Spleen (tissue), 7 donors: ENCODE data around the gene PARD3B.

Source experiments
- CTCF ChIP-seq, 11 experiments: fragments of 200-600 bp in 7 of 11; fragments of 450-650 bp in 4 of 11; sonication (generic) in 4 of 11; IDR thresholded peaks in 8 of 11; conservative IDR thresholded peaks in 3 of 11; 1 replicate in 7 of 11; 2 replicates in 4 of 11; pipeline versions ENCODE4 v1.4.0 to v1.8.0; 2016 to 2021; ENCODE audit warnings: antibody characterized with exemption in 11 of 11, inconsistent platforms in 4 of 11, mild to moderate bottlenecking in 1 of 11
- POLR2A ChIP-seq, 3 donors: fragments of 450-650 bp; IDR thresholded peaks; one replicate each; pipeline ENCODE4 v1.5.1; 2017; ENCODE audit warnings: antibody characterized with exemption in 3 of 3, mild to moderate bottlenecking in 1 of 3
- POLR2AphosphoS5 ChIP-seq, 3 donors: sonication (generic); formaldehyde crosslinking; IDR thresholded peaks; one replicate each; pipeline ENCODE4 v1.5.1; 2017; ENCODE audit warnings: antibody characterized with exemption in 3 of 3
- donor health status: DM: no; HTN: no; CAD: no; lungs with moderate emphysema.
- donor health status: DM: no; HTN: no; CAD: no.
- donor health status: DM: no; HTN: no; CAD: no.

DNA sequence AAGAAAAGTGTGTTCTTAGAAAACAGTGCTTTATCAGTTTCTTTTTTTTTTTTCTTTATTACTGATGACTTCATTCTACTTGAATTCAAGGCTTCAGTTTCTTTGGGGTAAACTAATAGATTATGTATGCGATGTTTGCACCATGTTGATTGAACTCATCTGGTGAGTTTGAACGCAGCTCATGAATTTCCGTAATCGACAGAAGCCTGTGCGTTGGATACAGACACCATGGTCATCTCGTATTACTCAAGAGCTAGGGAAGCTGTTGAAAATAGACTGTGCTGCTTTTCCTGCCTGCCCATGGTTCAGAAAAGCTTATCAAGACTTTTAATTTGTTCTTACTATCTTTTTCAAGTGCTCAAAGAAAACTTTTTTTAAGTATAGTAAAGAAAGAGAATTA, 951.5 kb downstream of the PARD3B start:
- TF ChIP-seq CTCF (IDR thresholded peaks at IDR 0.05 in 8 of 11, conservative IDR thresholded peaks at IDR 0.05 in 3 of 11): no peak
- no peak for TF ChIP-seq POLR2A (IDR thresholded peaks at IDR 0.05)
- no peak for TF ChIP-seq POLR2AphosphoS5 (IDR thresholded peaks at IDR 0.05)
